ENCODE data around the gene PCNX3. TPM values are rescaled to one million over a fixed set of nuclear protein-coding genes. Genes with fewer than 3 reads are reported as not detected.

Gene PCNX3
- total RNA-seq, 2 donors from 2014 or later = 16.1 to 21.8 TPM

DNA sequence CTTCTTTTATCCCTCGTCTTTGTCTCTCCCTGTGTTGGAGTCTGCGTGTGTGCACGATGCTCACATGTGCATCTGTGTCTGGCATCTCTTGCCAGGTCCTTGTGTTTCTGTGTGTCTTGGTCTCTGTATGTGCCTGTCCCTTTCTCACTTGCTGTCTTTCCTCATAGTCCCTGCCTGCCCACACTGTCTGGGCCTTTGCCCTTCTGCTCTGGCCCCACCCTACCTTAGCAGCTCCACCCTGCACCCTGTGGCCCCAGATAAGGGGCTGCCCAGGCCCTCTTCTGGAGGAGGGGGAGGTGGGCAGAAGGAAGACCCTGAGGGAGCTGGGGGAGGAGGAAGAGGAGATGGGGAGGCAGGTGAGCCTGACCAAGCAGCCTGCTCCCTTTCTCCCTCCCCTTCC, 36.9 kb upstream of the PCNX3 start:
- DNase-seq (ENCODE audit: low spot score) = no peak
- Histone ChIP-seq H3K27ac (no peak overlapping the region), H3K4me3 (no peak overlapping the region), H3K9me3 (no peaks in the 10 kb centered on the region), H3K36me3 (peaks cover 43% of the 10 kb centered on the region), H3K4me1 (peaks cover 0 to 47% of the 10 kb centered on the region in 2 donors), H3K27me3 (no peaks in the 10 kb centered on the region)
- TF ChIP-seq CTCF (IDR thresholded peaks at IDR 0.05) = no peak

DNA sequence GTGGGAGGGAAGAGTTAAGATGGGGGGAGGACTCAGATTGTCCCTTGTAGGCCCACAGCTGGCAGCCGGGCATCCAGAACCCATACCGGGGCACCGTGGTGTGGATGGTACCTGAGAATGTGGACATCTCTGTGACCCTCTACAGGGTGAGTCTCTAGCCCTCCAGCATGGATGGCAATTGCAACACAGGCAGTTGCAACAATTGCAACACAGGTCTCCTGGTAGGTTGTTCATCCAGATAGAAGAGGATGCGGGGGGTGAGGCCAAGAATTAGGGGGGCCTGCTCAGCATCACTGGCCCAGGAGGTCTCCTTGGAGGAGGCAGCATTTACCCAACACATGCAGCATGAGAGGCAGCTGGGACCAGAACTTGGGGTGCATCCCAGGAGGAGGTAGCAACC, 36.3 kb upstream of the PCNX3 start:
- H3K9me3 ChIP-seq = no peaks in the 10 kb centered on the region
- TF ChIP-seq CTCF (IDR thresholded peaks at IDR 0.05) = no peak
- H3K27me3 ChIP-seq = no peaks in the 10 kb centered on the region
- no peak overlapping the region for H3K4me3 ChIP-seq
- no peak for DNase-seq (ENCODE audit: low spot score)
- peaks cover 48% of the 10 kb centered on the region for H3K36me3 ChIP-seq
- H3K4me1 ChIP-seq = peaks cover 0 to 43% of the 10 kb centered on the region in 2 donors
- no peak overlapping the region for H3K27ac ChIP-seq

DNA sequence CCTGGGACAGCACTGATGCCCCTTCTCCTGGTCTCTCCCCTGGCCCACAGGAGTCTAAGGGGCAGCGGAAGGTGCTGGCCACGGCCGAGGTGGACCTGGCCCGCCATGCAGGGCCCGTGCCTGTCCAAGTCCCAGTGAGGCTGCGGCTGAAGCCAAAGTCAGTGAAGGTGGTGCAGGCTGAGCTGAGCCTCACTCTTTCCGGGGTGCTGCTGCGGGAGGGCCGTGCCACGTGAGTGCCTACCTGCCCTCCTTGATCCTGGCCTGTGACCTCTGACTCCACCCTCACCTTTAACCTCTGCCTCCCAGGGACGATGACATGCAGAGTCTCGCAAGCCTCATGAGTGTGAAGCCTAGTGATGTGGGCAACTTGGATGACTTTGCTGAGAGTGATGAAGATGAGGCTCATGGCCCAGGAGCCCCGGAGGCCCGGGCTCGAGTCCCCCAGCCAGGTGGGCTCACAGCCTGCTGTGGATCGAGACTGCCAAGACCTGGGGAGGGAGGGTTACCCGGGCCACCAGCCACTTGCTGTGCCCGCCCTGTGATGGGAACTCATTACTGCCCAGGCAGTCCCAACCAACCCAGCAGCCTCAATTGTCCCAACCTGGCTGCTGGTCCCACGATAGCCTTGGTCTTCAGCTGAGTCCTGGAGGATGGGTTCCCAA, 35.4 kb upstream of the PCNX3 start:
- no peak overlapping the region for H3K27ac ChIP-seq
- H3K4me1 ChIP-seq = peaks cover 0 to 34% of the 10 kb centered on the region in 2 donors
- H3K36me3 ChIP-seq = peaks cover 48% of the 10 kb centered on the region

GRCh38 chr11:65580756-65581155, 34.8 kb upstream of the PCNX3 start:
- H3K4me3 ChIP-seq = no peak overlapping the region
- H3K9me3 ChIP-seq = no peaks in the 10 kb centered on the region
- H3K36me3 ChIP-seq = peaks cover 48% of the 10 kb centered on the region
- H3K27ac ChIP-seq = no peak overlapping the region
- peaks cover 0 to 34% of the 10 kb centered on the region in 2 donors for H3K4me1 ChIP-seq
- no peaks in the 10 kb centered on the region for H3K27me3 ChIP-seq
- no peak for TF ChIP-seq CTCF (IDR thresholded peaks at IDR 0.05)
- no peak for DNase-seq (ENCODE audit: low spot score)

More for the DNA sequence above, 35.4 kb upstream of the PCNX3 start:
- no peak overlapping the region for H3K4me3 ChIP-seq
- DNase-seq (ENCODE audit: low spot score) = no peak
- TF ChIP-seq CTCF (IDR thresholded peaks at IDR 0.05) = no peak
- no peaks in the 10 kb centered on the region for H3K9me3 ChIP-seq
- no peaks in the 10 kb centered on the region for H3K27me3 ChIP-seq

- Histone ChIP-seq H3K27me3 (no peaks in the 10 kb centered on the region), H3K4me3 (no peak overlapping the region), H3K4me1 (peaks cover 0 to 37% of the 10 kb centered on the region in 2 donors), H3K27ac (no peak overlapping the region), H3K36me3 (peaks cover 48% of the 10 kb centered on the region), H3K9me3 (no peaks in the 10 kb centered on the region)
- DNase-seq (ENCODE audit: low spot score) = no peak
- TF ChIP-seq CTCF (IDR thresholded peaks at IDR 0.05) = no peak
Observed at GRCh38 chr11:65581928-65582327, 33.6 kb upstream of the PCNX3 start.

- H3K9me3 ChIP-seq = no peaks in the 10 kb centered on the region
- H3K27me3 ChIP-seq = no peaks in the 10 kb centered on the region
- peaks cover 48% of the 10 kb centered on the region for H3K36me3 ChIP-seq
- no peak overlapping the region for H3K27ac ChIP-seq
- H3K4me3 ChIP-seq = no peak overlapping the region
- no peak for DNase-seq (ENCODE audit: low spot score)
- no peak for TF ChIP-seq CTCF (IDR thresholded peaks at IDR 0.05)
- peaks cover 0 to 37% of the 10 kb centered on the region in 2 donors for H3K4me1 ChIP-seq
Observed at GRCh38 chr11:65583589-65583988, 32.0 kb upstream of the PCNX3 start.
